Cardiac fibroblast (primary cell): Measurements from ENCODE around the gene RAPGEF4.

Experiments
- DNase-seq, 2 donors: peaks; one replicate each; pipeline versions ENCODE4 v3.0.0 to v3.0.0-alpha.2; 2010; ENCODE audit warnings: low read depth in 2 of 2
- H3K4me3 ChIP-seq, 2 donors: replicated peaks in 1 of 2; 1 replicate in 1 of 2; 2 replicates in 1 of 2; pipeline ENCODE4 v1.5.1; 2011; ENCODE audit warnings: low read depth in 2 of 2, low read length in 2 of 2, mild to moderate bottlenecking in 2 of 2, moderate library complexity in 1 of 2
- TF ChIP-seq, protein P1 (sequence below): IDR thresholded peaks from one replicate; pipeline ENCODE4 v1.5.1; 2011; ENCODE audit warnings: low read depth, mild to moderate bottlenecking, low read length, inconsistent platforms

Gene RAPGEF4

DNA sequence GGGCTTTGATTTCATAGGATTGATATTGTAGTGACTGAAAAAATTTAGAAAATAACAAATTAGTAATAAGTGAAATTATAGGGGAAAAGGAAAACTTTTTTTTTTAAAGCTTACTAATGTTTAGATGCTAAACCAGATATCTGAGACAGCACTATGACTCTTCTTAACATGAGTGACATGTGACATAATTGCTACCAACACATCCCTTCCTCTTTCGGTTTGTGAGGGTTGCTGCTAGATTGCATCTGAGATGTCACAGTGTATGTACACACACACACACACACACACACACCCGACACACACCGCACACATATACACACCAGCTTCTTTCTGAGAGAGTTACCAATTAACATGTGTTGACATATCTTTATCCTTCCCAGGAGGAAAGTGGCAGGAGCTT lies 18.0 kb downstream of the RAPGEF4 start:
- H3K4me3 ChIP-seq = no peak overlapping the region
- DNase-seq = no peak
- TF ChIP-seq, protein P1, sequence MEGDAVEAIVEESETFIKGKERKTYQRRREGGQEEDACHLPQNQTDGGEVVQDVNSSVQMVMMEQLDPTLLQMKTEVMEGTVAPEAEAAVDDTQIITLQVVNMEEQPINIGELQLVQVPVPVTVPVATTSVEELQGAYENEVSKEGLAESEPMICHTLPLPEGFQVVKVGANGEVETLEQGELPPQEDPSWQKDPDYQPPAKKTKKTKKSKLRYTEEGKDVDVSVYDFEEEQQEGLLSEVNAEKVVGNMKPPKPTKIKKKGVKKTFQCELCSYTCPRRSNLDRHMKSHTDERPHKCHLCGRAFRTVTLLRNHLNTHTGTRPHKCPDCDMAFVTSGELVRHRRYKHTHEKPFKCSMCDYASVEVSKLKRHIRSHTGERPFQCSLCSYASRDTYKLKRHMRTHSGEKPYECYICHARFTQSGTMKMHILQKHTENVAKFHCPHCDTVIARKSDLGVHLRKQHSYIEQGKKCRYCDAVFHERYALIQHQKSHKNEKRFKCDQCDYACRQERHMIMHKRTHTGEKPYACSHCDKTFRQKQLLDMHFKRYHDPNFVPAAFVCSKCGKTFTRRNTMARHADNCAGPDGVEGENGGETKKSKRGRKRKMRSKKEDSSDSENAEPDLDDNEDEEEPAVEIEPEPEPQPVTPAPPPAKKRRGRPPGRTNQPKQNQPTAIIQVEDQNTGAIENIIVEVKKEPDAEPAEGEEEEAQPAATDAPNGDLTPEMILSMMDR = no peak

DNA sequence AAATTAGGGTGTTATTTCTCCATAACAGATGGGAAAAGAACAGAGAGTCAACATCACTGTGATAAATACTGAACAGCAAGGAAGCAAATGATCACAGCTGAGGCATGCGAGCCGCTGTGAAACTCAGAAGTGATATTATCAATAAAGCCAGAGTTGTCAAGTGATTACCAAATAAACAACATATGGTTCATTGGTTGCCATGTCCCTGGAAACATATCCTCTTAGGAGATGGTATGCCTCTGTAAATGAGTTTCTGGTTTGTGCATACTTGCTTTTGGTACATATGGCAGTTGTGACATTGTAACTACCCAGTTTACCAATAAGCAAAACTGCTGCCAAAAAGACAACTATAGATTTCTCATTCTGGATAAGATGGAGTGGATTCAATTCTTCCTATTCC lies 23.8 kb downstream of the RAPGEF4 start:
- no peak for DNase-seq
- no peak overlapping the region for H3K4me3 ChIP-seq
- TF ChIP-seq, protein P1 = no peak

DNA sequence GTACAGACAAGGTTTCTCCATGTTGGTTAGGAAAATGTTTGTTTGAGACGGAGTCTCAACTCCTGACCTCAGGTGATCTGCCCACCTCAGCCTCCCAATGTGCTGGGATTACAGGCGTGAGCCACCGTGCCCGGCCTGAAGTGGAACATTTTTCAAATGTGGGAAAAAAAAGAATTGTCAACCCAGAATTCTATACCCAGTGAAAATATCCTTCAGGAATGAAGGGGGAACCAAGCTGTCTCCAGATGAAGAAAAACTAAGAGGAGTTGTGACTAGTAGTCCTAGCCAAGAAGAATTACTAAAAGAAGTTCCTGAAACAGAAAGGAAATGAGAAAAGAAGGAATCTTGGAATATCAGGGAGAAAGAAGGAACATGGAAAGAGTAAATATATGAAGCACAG lies 25.7 kb downstream of the RAPGEF4 start:
- TF ChIP-seq, protein P1 = no peak
- DNase-seq = no peak
- H3K4me3 ChIP-seq = no peak overlapping the region

DNA sequence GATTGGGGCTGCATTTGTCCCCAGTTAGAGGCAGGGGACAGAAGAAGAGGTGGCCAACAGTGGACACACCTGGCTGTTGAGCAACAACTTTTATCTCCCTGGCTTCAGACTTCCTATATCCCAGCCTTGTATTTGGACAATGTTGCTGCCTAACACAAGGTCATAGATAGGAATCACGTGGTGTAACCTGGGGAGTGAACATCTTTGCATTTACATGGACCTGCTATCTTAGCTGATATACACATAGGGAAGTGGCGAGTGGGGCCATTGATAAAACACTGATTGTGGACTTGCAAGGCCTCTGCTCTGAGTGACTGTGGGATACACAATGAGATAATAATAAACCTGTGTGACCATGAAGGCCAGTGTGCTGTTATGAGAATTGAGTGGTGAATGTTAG lies 26.9 kb downstream of the RAPGEF4 start:
- no peak overlapping the region for H3K4me3 ChIP-seq
- no peak for DNase-seq
- TF ChIP-seq, protein P1 = no peak

DNA sequence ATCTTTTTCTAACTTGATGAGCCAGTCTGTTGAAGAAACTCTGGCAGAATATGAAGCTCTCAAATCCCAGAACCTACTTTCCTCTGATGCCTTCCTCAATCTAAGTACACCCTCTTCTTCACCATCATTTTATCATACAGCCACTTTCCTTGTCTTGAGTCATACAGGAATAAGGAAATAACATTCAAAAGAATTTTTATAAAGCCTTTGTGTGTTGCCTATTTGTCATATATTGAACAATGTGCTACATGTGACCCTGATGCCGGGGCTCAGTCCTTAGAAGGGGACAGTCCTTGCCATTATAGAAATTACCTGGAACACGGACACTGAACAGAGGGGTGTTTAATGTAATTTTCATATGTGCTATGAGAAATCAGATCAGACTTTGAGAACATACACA lies 27.4 kb downstream of the RAPGEF4 start:
- TF ChIP-seq, protein P1 = no peak
- H3K4me3 ChIP-seq = no peak overlapping the region
- no peak for DNase-seq

DNA sequence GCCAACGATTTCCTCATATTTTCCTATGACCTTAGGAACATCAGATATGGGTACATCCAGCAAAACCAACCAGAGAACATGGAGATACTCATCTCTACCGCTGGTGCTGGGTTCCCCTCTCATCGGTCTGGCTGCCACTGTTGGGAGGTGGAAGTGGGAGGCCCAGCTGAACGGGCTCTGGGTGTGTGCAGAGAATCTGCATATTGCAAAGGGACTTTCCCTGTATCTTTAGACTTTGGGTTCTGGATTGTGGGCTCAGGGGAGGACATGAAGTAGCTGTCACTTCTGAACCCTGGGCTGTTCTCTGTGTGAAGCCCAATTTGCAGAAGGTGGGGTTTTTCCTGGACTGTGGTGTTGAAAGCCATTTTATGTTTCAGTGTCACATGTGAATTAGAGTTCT lies 30.0 kb downstream of the RAPGEF4 start:
- TF ChIP-seq, protein P1 = no peak

DNA sequence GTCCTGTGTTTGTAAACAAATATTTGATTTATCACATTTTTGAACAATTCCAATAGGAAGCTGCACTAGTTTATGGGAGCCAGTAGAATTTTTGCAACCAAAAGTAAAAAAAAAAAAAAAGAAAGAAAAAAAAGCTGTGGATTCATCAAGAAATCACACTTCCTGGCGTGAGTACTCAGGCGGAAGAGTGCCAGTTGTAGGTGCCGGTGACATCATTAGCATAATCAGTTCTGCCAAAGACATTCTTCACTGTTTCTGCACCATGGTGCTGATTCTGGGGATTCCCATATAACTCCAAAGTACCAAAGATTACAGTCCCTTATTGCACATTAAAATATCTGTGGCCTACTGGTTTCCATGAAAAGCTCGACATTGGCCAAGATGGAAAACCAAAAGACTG lies 32.8 kb downstream of the RAPGEF4 start:
- no peak for DNase-seq
- H3K4me3 ChIP-seq = no peak overlapping the region
- TF ChIP-seq, protein P1 = no peak

More for the DNA sequence above, 30.0 kb downstream of the RAPGEF4 start:
- no peak overlapping the region for H3K4me3 ChIP-seq
- DNase-seq = no peak
